Stimulated activated naive CD8-positive, alpha-beta T cell treated with anti-CD3 and anti-CD28 coated beads, Interleukin-15, Interleukin-2, amounts not matched to agents 100 ng/mL and 50 ng/mL, for 24 hours (primary cell): ENCODE measurements around the gene ESRRG.

ENCODE experiments used
- H3K27ac Mint-ChIP-seq: one replicate; pipeline ENCODE4 v1.8.0; 2021; ENCODE audit warnings: mild to moderate bottlenecking, mixed read lengths
- H3K27me3 Mint-ChIP-seq: one replicate; pipeline ENCODE4 v1.8.0; 2021; ENCODE audit warnings: mixed read lengths
- H3K36me3 Mint-ChIP-seq: one replicate; pipeline ENCODE4 v1.8.0; 2021; ENCODE audit warnings: low read depth, mixed read lengths
- H3K4me1 Mint-ChIP-seq: one replicate; pipeline ENCODE4 v1.8.0; 2021; ENCODE audit warnings: low read depth, mixed read lengths
- H3K4me3 Mint-ChIP-seq: one replicate; pipeline ENCODE4 v1.8.0; 2021; ENCODE audit warnings: mild to moderate bottlenecking, mixed read lengths
- H3K9me3 Mint-ChIP-seq: one replicate; pipeline ENCODE4 v1.8.0; 2021; ENCODE audit warnings: mixed read lengths

ESRRG gene

DNA sequence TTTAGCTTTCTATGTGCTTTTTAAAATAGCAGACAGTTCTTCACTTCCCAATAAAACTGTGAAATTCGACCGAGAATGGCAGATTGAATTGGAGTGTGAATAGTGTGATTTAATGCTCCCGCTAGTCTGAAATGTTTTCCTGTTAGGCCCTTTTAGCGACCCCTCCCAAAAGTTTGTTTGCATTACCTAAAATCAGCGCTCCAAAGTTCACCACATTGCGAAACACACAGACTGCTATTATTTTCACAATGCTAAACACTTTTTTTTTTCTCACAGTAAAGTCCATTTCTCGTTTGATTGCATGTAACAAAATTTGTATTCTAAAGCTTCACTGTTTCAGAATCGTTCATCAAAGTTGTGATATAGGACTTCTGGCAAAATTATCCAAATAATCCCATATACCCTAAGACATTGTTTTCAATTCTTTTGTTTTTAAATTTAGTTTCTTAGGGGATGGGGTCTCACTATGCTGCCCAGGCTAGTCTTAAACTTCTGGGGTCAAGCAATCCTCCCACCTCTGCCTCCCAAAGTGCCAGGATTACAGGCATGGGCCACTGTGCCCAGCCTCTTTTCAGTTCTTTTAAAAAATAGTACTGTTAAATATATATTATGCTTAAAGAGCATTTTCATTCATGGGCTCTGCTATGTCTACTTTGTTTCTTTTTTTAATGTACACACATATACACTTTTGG is 223.5 kb downstream of the ESRRG start:
- no peak overlapping the region for H3K27ac Mint-ChIP-seq

DNA sequence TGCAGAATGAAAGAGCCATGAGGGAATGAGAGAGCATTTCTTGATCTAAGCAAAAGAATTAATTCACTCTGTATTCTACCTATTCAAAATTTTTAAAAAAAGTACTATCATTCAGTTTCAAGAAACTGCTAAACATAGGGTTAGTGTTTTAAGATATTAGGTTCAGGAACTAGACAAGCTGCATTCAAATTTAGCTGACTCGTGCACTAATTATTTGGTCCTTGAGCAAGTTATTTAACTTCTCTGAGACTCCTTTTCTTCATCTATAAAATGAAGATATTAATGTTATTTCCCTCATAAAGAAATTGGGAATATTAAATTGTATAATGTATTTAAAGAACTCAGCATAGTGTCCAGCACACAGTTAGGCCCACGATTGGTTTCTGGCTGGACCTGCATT is 225.0 kb downstream of the ESRRG start:
- H3K36me3 Mint-ChIP-seq: no peaks in the 10 kb centered on the region
- H3K4me3 Mint-ChIP-seq: no peak overlapping the region
- H3K4me1 Mint-ChIP-seq: no peaks in the 10 kb centered on the region
- H3K9me3 Mint-ChIP-seq: peaks cover 8% of the 10 kb centered on the region
- no peaks in the 10 kb centered on the region for H3K27me3 Mint-ChIP-seq
- H3K27ac Mint-ChIP-seq: no peak overlapping the region

More for the DNA sequence above, 223.5 kb downstream of the ESRRG start:
- H3K4me1 Mint-ChIP-seq: no peaks in the 10 kb centered on the region
- peaks cover 8% of the 10 kb centered on the region for H3K9me3 Mint-ChIP-seq
- no peak overlapping the region for H3K4me3 Mint-ChIP-seq
- no peaks in the 10 kb centered on the region for H3K36me3 Mint-ChIP-seq
- H3K27me3 Mint-ChIP-seq: no peaks in the 10 kb centered on the region

DNA sequence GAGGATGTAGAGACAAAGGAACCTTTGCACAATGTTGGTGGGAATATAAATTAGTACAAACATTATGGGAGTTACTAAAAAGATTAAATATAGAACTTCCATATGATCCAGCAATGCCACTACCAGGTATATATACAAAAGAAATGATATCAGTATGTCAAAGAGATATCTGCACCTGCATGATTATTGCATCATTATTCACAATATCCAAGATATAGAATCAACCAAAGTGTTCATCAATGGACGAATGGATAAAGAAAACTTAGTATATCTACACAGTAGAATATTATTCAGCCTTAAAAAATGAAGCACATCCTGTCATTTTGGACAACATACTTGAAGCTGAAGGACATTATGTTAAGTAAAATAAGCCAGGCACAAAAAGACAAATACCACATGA is 238.2 kb downstream of the ESRRG start:
- Mint-ChIP-seq H3K36me3 (no peaks in the 10 kb centered on the region), H3K27ac (no peak overlapping the region), H3K4me1 (no peaks in the 10 kb centered on the region), H3K9me3 (peaks cover 24% of the 10 kb centered on the region), H3K27me3 (no peaks in the 10 kb centered on the region), H3K4me3 (no peak overlapping the region)

DNA sequence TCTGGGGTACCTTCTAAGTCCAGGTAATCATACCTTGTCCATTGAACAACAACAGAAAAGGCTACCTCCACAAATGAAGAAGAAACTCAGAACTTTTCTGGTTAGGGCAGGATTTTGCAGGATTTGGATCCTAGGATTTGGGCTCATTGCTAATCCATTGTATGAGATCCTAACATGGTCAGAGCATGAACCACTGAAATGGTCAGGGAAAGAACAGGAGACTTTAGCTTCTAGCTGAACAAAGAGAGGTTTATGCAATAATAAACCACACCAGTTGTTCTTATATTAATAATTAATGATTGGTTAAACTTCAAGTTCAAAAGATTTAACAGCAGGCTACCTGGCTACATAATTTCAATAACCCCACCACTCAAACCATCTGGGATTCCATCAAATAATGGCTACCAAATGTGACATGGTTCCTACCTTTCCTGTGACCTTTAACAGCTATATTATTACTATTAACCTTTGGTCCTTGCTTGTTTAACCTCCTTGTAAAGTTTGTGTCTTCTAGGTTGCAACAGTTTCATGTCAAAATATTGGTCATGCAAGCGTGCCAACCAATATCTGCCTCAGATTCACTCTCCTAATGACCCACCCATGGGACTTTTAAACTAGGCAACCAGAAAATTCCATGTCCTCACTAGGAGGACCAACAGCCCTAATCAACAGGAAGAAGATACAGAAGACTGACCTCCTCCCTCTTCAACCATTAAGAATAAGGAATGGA is 239.4 kb downstream of the ESRRG start:
- Mint-ChIP-seq H3K36me3 (no peaks in the 10 kb centered on the region), H3K9me3 (peaks cover 24% of the 10 kb centered on the region), H3K27me3 (no peaks in the 10 kb centered on the region), H3K27ac (no peak overlapping the region), H3K4me1 (no peaks in the 10 kb centered on the region), H3K4me3 (no peak overlapping the region)

DNA sequence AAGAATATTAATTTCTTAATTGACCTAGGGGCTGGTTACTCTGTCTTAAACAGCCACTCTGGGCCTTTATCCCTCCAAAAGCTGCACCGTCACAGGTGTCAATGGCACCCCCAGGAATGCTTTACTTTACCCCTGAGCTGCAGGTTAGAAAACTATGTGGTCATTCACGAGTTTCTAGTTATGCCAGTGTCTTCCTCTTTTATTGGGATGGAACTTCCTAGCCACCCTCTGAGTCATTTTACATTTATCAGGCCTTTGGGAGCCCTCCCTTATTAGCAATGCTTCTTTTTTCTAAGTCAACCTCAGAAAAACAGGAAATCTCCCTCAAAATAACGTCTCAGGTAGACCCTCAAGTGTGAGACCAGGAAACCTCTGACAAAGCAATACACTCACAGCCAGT is 240.6 kb downstream of the ESRRG start:
- Mint-ChIP-seq H3K27ac (no peak overlapping the region), H3K27me3 (no peaks in the 10 kb centered on the region), H3K9me3 (peaks cover 24% of the 10 kb centered on the region), H3K36me3 (no peaks in the 10 kb centered on the region), H3K4me3 (no peak overlapping the region), H3K4me1 (no peaks in the 10 kb centered on the region)

DNA sequence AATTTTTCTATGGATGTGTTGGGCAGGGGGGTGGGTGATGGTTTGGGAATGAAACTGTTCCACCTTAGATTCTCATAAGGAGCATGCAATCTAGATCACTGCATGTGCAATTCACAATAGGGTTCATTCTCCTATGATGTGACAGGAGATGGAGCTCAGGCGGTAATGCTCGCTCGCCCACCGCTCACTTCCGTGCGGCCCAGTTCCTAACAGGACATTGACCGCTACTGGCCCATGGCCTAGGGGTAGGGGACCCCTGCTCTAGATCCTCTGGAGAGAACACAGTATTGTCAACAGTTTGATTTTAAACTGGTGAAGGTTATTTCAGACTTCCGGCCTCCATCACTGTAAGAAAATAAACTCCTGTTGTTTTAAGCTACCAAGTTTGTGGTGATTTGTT is 245.0 kb downstream of the ESRRG start:
- H3K9me3 Mint-ChIP-seq: peaks cover 20% of the 10 kb centered on the region
- H3K4me3 Mint-ChIP-seq: no peak overlapping the region
- H3K27ac Mint-ChIP-seq: no peak overlapping the region
- H3K36me3 Mint-ChIP-seq: no peaks in the 10 kb centered on the region
- no peaks in the 10 kb centered on the region for H3K27me3 Mint-ChIP-seq
- no peaks in the 10 kb centered on the region for H3K4me1 Mint-ChIP-seq

DNA sequence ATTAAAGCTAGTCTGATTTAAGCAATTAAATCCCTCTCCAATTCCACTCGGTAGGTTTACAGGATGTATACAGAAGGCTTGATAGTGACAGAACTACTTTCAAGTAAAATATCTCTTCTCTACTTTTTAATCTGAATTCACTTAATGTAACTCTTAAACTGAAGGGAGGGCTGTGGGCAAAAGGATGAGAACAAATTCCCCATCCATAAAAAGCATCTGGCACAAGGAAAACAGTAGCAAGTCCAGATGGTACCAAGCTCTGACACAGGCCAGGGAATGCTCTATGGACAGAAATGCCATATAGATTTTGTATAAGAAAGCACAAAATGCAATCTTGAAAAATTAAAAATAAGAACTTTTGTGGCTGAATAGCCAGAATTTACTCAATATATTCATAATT is 246.9 kb downstream of the ESRRG start:
- H3K36me3 Mint-ChIP-seq: no peaks in the 10 kb centered on the region
- H3K27me3 Mint-ChIP-seq: no peaks in the 10 kb centered on the region
- H3K9me3 Mint-ChIP-seq: peaks cover 13% of the 10 kb centered on the region
- no peak overlapping the region for H3K27ac Mint-ChIP-seq
- no peaks in the 10 kb centered on the region for H3K4me1 Mint-ChIP-seq
- no peak overlapping the region for H3K4me3 Mint-ChIP-seq

DNA sequence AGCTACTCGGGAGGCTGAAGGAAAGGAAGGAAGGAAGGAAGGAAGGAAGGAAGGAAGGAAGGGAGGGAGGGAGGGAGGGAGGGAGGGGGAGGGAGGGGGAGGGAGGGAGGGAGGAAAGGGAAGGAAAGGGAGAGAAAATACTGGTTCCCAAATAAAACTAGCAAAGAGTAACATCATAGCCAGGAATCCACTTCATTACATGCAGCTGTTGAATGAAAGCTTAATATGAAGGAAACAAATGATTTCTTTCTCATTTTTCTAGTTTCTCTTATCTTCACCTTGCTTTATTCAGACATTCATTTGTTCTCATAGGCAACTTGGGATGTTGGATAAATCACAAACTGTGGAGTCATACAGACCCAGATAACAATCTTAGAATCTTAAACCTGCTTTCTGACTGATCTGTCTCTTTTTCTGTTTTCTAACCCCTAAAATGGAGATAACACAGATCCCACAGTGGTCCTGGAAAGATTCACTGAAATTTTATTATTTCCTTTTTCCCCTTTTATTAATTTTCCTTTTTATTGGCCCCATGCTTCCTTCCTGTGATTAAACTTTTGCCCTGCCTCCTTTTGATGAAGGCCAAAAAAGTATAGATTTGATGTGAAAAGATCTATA is 247.5 kb downstream of the ESRRG start:
- no peaks in the 10 kb centered on the region for H3K4me1 Mint-ChIP-seq
- H3K36me3 Mint-ChIP-seq: no peaks in the 10 kb centered on the region
- no peak overlapping the region for H3K27ac Mint-ChIP-seq
- H3K4me3 Mint-ChIP-seq: no peak overlapping the region
- no peaks in the 10 kb centered on the region for H3K27me3 Mint-ChIP-seq
- peaks cover 10% of the 10 kb centered on the region for H3K9me3 Mint-ChIP-seq

DNA sequence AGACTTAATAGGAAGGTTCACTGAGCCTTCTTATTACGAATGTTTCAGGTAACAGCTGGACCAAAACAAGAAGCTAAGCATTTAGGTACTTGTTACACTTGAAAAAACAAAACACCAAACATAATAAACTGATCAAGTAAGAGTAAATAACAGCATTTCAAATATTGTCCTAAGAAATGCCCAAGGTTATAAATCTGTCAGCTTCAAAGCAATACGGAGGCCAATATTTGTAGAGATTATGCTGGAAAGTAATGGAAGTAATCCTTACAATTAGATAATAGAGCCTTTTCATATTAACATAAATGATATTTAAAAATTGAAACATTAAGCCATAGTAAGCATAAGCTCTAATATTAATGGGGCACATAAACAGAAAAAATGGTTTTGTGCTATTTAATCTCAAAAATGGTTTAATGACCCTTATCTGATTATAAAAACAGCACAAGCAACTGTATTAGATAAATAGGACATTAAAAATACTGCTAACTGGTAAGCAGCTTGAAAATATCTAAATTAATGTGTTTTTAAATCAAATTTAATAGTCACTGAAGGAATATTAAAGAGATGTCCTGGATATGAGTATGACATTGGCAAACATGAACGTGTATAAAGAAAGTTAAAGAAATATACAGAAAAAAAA is 256.9 kb downstream of the ESRRG start:
- Mint-ChIP-seq H3K27me3 (no peaks in the 10 kb centered on the region), H3K4me1 (no peaks in the 10 kb centered on the region), H3K27ac (no peak overlapping the region), H3K36me3 (no peaks in the 10 kb centered on the region), H3K9me3 (no peaks in the 10 kb centered on the region), H3K4me3 (no peak overlapping the region)

DNA sequence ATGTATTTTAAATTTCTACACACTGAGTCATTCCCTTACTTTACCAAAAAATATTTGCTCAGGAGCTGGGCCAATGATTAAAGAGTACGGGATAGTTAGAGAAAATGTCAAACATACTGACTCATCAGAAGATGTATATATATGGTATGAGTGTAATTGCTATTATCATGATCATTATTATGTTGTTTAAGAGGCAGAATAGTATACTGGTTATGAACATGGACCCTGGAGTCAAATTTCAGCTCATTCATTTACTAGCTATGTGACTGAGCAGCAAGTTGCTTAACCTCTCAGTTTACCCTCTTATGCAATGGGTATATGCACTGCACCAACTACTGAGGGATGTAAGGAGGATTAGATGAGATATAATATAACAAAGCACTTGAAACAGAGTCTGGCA is 258.7 kb downstream of the ESRRG start:
- H3K27ac Mint-ChIP-seq: no peak overlapping the region
- no peaks in the 10 kb centered on the region for H3K27me3 Mint-ChIP-seq
- no peaks in the 10 kb centered on the region for H3K9me3 Mint-ChIP-seq
- H3K4me1 Mint-ChIP-seq: no peaks in the 10 kb centered on the region
- H3K36me3 Mint-ChIP-seq: no peaks in the 10 kb centered on the region
- no peak overlapping the region for H3K4me3 Mint-ChIP-seq

DNA sequence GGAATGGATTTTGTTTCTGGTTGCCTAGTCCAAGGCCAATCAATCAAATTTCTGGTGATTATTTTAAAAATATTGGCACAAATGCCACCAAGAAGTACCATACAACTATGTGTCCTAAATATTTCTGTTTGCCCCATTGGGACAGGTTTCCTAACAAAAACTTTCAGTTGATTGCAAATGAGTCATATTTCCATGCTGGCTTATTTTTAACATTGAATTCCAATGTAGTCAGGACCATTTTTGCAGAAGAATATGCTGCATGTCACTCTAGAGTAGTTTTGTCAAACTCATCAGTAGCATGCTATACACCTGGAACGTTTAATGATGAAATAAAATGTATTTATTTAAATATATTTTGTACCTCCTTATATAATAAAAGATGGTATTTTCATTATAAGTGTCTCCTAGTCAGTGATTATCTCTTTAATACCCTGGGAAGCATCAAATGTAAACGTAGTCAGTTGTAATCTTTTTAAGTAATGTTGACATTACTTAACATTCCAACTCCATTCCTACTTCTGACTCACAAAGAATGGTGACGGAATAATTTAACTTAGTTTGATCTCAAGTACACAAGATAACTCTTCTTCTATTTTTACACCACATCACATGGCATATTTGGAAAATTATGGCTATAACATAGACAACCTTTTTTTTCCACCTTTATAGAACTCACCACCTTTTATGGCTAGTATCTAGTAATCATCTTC is 261.0 kb downstream of the ESRRG start:
- H3K9me3 Mint-ChIP-seq: no peaks in the 10 kb centered on the region
- H3K4me1 Mint-ChIP-seq: no peaks in the 10 kb centered on the region
- no peaks in the 10 kb centered on the region for H3K27me3 Mint-ChIP-seq
- H3K36me3 Mint-ChIP-seq: no peaks in the 10 kb centered on the region
- H3K4me3 Mint-ChIP-seq: no peak overlapping the region
- no peak overlapping the region for H3K27ac Mint-ChIP-seq

DNA sequence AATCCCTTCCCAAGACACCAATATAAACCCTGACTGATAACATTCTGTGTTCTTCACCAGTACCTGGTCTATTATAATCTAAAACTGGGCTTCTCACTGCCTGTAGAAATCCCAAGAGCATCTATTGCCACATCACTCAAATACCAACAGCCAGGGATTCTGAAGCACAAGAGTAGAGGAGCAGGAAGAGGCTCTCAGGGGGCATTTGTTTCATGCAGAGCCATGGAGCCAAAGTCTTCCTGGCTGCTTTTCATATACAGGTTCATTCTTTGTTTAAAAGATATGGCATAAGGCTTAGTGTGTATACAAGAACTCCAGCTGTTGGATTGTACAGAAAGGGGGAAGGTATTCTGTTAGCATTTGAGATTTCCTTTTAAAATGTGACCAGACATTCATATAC is 261.8 kb downstream of the ESRRG start:
- no peak overlapping the region for H3K27ac Mint-ChIP-seq
- H3K27me3 Mint-ChIP-seq: no peaks in the 10 kb centered on the region
- no peaks in the 10 kb centered on the region for H3K9me3 Mint-ChIP-seq
- no peak overlapping the region for H3K4me3 Mint-ChIP-seq
- H3K4me1 Mint-ChIP-seq: no peaks in the 10 kb centered on the region
- H3K36me3 Mint-ChIP-seq: no peaks in the 10 kb centered on the region

DNA sequence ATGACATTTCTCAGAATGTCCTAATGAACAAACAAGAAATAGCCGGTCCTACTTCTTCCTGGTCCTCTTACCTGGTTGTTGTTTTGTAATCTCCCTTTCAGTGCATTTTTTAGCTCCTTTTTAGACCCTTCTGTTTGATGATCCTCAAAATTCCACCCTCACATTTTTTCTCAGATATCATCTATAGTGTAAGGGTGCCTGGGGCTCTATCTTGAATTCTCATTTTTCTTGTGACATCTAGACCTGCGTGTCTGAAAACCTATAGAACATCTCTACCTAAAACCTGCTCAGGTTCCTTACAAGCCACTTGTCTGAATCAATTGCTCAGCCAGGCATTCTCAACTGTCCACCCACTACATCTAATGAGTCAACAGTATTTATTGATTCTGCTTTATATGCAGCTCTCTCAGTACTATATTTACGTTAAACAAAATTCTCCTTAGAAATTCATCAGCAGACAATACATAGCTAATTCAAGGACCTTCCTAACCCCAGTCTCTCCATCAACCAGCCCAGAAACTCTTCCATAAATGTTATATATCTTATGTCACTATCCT is 263.5 kb downstream of the ESRRG start:
- Mint-ChIP-seq H3K27me3 (no peaks in the 10 kb centered on the region), H3K4me3 (no peak overlapping the region), H3K9me3 (no peaks in the 10 kb centered on the region), H3K27ac (no peak overlapping the region), H3K36me3 (no peaks in the 10 kb centered on the region), H3K4me1 (no peaks in the 10 kb centered on the region)

DNA sequence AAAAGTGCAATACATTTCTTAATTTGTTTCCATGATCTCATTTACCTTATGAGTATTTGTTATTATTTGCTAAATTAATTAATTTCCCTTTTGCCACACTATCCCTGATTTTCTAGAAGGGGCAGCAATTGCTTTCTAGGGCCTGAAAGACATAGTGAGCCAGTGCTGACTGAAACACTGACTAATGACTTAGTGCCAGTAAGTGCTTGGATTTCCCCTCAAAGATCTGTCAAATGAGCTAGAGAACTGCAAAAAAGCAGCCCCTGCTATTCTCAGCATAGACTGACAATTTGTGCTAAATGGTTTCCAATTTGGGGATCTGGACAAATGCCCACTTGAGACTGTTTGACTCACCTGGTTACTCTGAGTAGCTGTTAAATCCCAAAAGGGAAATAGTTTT is 264.4 kb downstream of the ESRRG start:
- H3K36me3 Mint-ChIP-seq: no peaks in the 10 kb centered on the region
- H3K27ac Mint-ChIP-seq: no peak overlapping the region
- no peaks in the 10 kb centered on the region for H3K27me3 Mint-ChIP-seq
- no peak overlapping the region for H3K4me3 Mint-ChIP-seq
- H3K9me3 Mint-ChIP-seq: no peaks in the 10 kb centered on the region
- no peaks in the 10 kb centered on the region for H3K4me1 Mint-ChIP-seq
